Activated CD8-positive, alpha-beta memory T cell treated with anti-CD3 and anti-CD28 coated beads, Interleukin-2, amount 50 U/mL, for 24 hours (primary cell): ENCODE results near the gene G2E3.
"Not testable (repeated sequence)": the region's sequence is repeated elsewhere in the genome, so short reads cannot be mapped to it uniquely, and the experiment has no call there.

Source experiments
- DNase-seq: peaks from one replicate; pipeline ENCODE4 v3.0.0-alpha.2; 2020; ENCODE audit errors: extremely low read depth

G2E3 gene

DNA sequence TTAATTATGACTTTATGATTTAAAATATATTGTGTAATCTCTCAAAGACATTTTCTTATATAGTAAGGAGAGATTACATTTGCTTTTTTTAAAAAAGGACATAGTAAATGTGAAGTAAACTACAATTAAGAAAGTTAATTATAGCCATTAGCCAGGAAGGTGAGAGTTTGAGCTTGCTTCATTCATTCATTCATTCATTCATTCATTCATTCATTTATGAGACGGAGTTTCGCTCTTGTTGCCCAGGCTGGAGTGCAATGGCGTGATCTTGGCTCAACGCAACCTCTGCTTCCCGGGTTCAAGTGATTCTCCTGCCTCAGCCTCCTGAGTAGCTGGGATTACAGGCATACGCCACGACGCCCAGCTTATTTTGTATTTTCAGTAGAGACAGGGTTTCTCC is 45.7 kb downstream of the G2E3 start:
- DNase-seq, result not testable (repeated sequence)

GRCh38 chr14:30607156-30607780 is 48.3 kb downstream of the G2E3 start:
- DNase-seq, result no peak

DNA sequence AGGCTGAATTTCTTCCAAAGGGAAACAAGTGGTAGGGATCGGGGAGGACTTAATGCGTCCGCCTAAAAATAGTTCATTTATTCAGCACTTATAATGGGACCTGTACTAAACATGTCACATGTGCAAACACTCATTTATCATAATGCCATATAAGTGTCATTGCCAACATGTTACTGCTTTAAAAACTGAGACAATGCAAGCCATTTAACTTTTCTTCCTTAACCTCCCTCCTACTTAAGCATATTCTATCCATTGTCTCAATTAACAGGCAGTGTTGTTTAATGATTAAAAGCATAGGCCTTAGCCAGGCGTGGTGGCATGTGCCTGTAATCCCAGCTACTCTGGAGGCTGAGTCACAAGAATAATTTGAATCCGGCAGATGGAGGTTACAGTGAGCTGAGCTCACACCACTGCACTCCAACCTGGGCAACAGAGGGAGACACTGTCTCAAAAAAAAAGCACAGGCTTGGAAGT is 49.6 kb downstream of the G2E3 start:
- DNase-seq, result no peak

- DNase-seq, result no peak
Measured at GRCh38 chr14:30610787-30611343, 51.9 kb downstream of the G2E3 start.

GRCh38 chr14:30614155-30614554 is 55.2 kb downstream of the G2E3 start:
- DNase-seq, result no peak

DNA sequence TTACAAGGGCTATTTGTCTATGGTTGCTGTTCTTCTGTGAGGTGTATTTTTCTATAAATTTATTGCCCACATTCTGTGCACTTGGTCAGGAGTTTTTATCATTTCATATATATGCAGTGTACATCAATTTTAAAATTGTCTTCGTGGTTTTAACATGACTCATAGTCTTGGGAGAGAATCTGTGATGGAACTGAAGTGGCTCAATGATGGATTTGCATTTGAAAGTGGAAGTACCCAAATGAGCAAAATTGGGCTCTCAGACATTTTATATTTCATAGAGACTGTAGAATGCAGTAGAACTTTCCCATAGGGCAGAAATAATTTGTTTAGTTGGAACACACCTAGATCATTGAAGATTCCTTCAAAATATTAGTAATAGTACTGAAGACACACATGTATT is 61.2 kb downstream of the G2E3 start:
- DNase-seq, result no peak

DNA sequence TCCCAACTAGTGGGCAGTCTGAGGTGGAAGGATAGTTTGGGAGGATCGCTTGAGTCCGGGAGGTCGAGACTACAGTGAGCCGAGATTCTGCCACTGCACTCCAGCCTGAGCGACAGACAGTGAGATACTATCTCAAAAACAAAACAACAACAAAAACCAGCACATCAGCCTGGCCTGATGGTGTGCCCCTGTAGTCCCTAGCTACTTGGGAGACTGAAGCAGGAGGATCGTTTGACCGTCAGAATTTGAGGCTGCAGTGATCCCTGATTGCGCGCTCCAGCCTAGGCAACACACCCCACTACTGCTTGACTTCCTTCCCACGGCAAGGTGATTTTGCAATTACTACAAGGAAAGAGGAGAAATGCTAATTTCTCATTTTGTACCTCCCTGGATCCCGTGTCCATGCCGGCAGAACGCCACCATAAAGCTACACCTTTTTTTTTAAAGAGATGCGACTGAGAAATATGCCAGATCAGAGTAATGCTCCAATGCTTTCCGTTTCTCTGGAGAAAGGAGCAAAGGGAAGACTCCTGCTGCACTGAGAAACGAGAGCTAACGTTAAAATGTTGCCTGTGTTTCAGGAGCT is 62.5 kb downstream of the G2E3 start:
- DNase-seq, result no peak

- peak; percentile 88 for DNase-seq
Measured at GRCh38 chr14:30621940-30622830, 63.2 kb downstream of the G2E3 start, which contains the start of gene SCFD1. TSS of gene SCFD1 (plus strand) at chr14:30622319. CDS start at chr14:30622339, 20 bp downstream.

GRCh38 chr14:30623412-30624131 is 64.6 kb downstream of the G2E3 start:
- no peak for DNase-seq

- no peak for DNase-seq
Measured at GRCh38 chr14:30624132-30624423, 65.1 kb downstream of the G2E3 start.

GRCh38 chr14:30625533-30625932 is 66.6 kb downstream of the G2E3 start:
- no peak for DNase-seq

DNA sequence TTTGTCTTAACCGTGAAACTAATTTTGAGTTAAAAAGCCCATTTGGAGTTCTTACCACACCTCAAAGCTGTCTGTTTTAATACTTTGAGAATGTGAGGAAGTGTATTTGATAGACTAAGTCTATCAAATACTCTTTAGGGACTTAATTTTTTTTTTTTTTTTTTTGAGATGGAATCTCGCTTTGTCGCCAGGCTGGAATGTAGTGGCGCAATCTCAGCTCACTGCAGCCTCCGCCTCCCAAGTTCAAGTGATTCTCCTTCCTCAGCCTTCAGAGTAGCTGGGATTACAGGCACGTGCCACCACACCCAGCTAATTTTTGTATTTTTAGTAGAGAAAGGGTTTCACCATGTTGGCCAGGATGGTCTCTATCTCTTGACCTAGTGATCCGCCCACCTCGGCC is 70.5 kb downstream of the G2E3 start:
- not testable (repeated sequence) for DNase-seq

- no peak for DNase-seq
Measured at GRCh38 chr14:30630248-30630647, 71.3 kb downstream of the G2E3 start.

GRCh38 chr14:30632730-30633129 is 73.8 kb downstream of the G2E3 start:
- no peak for DNase-seq

GRCh38 chr14:30638926-30639325 is 80.0 kb downstream of the G2E3 start:
- DNase-seq, result no peak

GRCh38 chr14:30641207-30641606 is 82.2 kb downstream of the G2E3 start:
- DNase-seq, result no peak

GRCh38 chr14:30644462-30644861 is 85.5 kb downstream of the G2E3 start:
- DNase-seq, result not testable (repeated sequence)

DNA sequence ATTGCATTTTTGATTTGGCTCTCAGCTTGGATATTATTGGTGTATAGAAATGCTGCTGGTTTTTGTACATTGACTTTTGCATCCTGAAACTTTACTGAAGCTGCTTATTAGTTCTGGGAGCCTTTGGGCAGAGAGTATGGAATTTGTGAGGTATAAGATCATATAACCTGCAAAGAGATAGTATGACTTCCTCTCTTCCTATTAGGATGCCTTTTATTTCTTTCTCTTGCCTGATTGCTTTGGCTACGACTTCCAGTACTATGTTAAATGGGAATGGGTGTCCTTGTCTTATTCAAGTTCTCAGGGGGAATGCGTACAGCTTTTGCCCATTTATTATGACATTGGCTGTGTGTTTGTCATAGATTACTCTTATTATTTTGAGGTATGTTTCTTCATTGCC is 86.6 kb downstream of the G2E3 start:
- no peak for DNase-seq

GRCh38 chr14:30648471-30648870 is 89.5 kb downstream of the G2E3 start:
- no peak for DNase-seq

DNA sequence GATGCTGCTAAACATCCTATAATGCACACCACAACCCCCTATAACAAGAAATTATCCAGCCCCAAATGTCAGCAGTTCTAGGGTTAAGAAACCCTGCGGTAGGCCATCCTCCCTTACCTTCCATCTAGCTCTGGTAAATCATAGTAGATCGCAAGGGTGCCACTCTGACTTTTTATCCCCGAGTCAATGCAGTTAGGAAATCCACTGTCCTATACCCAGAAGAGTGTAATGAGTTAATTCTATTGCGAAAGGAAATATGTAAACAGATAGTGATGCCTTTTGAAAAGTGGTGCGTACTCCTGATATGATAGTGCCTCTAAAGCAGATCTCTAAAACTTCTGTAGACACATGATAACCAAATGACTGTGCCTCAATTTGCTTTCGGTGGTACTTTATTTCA is 93.0 kb downstream of the G2E3 start:
- DNase-seq, result no peak

DNA sequence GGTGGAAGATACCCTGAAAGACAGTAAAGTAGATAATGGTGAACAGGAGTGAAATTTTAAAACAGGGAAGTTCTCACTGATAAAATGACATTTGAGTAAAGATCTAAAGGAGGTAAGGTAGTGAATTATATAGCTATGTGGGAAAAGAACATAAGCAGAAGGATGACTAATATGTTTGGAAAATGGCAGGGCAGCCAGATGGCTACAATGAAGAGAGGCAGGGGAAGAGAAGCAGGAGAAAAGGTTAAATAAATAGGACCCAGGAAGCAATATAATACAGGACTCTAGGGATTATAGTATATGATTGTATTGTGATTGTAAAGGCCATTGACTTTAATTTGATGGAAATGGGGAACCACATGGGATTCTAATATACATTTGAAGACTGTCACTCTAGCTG is 96.2 kb downstream of the G2E3 start:
- no peak for DNase-seq

GRCh38 chr14:30655658-30656057 is 96.7 kb downstream of the G2E3 start:
- DNase-seq, result no peak
